ENCODE data around the gene LCN6.
"Not testable (repeated sequence)": the region's sequence is repeated elsewhere in the genome, so short reads cannot be mapped to it uniquely, and the experiment has no call there.

Gene LCN6

DNA sequence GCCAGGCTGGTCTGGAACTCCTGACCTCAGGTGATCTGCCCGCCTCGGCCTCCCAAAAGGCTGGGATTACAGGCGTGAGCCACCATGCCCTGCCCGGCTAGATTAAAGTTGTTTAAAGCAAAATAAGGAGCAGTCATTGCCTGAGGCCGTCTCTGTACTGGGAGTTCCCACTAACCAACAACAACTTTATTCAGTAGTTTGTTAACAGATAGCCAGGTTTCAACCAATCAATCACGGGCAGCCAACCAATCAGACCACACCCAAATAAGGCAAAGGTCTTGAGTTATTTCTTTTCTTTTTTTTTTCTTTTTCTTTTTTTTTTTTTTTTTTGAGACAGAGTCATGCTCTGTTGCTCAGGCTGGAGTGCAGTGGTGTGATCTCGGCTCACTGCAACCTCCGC lies 43.6 kb downstream of the LCN6 start:
- not testable (repeated sequence) for DNase-seq

DNA sequence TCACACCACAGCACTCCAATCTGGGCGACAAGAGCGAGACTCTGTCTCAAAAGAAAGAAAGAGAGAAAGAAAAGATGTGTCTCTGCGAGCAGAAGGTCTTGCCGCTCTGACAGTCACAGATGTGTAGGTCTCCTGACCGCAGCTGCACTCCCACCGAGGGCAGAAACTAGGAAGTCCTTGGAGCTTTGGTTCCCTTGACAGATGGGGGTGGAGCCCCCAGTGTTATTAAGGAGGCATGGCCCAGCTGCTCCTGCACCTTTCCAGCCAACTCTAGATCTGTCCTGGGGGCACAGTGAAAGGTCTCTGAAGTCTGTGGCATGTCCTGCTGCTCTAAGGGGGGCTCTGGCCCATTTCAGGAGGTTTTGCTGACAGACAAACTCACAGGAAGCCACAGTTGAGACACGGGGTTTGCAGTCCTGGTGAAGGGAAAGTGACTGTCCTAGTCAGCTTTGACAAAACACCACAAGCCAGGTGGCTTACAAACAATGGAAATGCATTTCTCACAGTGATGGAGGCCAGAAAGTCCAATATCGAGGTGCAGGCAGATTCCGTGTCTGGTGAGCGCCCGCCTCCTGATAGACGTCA lies 45.0 kb downstream of the LCN6 start:
- no peak for DNase-seq

DNA sequence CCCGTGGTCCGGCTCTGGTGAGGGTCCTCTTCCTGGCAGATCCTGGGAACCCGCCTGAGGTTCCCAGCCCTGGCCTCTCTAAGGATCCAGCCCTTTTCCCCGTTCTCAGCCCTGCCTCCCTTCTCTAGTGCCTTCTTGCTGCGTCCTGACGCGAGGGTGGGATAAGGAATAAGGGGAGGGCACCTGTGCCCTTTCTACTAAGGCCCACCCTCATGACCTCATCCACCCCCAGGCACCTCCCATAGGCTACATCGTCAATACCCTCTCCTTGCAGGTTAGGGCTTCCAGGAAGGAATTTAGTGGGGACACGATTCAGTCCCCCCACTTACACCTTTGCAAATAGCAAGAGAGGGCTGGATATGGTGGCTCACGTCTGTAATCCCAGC lies 46.7 kb downstream of the LCN6 start:
- DNase-seq, result no peak

DNA sequence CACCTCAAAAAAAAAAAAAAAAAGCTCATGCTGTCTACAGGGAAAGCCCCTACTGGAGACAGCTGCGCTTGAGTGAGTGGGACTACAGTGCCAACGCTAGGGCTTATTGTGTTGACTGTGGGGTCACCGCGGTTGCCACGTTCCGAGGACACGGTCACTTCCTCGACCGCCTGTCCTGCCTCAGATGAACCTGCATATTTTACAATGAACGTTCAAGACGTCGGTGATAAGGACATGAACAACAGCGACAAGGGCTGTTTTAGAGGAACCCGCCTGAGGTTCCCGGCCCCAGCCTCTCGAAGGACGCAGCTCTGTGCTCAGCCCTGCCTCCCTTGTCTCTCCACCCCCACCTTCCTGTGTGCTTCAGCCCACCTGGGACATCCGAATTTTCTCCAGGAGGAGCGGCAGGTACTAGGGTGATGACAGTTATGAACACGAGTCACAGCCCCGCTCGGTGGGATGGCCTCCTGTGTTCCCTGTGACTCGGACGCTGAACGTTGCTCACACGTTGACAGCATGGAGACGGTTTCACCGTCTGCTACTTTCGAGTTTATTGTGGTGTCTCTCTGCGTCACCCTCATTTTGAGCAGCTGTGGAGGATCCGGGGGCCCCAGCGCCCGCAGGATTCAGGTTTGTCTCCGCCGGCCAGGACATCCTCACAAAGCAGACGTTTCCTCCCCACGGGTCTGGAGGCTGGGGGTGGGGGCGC lies 47.2 kb downstream of the LCN6 start:
- DNase-seq, result no peak

DNA sequence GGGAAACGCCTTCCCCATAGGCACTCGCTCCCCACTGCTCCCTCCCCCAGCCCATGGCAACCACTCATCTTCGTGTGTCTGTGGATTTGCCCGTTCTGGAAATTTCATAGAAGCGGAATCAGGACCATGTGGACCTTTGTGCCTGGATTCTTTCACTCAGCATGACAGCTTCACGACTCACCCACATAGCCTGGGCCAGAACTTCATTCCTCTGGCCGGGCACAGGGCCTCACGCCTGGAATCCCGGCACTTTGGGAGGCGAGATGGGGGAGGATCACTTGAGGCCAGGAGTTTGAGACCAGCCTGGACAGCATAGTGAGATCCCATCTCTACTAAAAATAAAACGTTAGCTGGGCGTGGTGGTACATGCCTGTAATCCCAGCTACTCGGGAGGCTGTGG lies 48.0 kb downstream of the LCN6 start:
- DNase-seq, result no peak

DNA sequence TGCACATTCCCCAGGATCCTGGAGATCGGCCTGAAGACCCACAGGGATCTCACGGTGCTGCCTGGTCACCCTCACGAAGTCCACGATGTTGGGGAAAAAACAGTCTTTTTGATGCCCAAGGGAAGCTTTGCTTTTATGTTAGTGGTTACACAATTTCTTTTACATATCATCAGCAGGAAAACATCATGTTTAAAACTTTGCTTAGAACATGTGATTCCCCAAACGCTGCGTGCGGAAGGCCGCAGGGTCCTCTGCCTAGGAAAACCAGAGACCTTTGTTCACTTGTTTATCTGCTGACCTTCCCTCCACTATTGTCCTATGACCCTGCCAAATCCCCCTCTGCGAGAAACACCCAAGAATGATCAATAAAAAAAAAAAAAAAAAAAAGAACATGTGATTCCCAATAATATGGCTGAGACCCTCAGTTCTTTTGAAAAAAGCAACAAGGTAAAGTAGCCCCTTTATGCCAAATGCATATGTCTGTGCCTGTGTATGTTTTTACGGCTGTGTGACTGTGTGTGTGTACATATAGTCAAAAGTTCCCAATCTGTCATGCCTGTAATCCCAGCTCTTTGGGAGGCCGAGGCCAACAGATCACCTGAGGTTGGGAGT lies 49.6 kb downstream of the LCN6 start:
- DNase-seq, result no peak

DNA sequence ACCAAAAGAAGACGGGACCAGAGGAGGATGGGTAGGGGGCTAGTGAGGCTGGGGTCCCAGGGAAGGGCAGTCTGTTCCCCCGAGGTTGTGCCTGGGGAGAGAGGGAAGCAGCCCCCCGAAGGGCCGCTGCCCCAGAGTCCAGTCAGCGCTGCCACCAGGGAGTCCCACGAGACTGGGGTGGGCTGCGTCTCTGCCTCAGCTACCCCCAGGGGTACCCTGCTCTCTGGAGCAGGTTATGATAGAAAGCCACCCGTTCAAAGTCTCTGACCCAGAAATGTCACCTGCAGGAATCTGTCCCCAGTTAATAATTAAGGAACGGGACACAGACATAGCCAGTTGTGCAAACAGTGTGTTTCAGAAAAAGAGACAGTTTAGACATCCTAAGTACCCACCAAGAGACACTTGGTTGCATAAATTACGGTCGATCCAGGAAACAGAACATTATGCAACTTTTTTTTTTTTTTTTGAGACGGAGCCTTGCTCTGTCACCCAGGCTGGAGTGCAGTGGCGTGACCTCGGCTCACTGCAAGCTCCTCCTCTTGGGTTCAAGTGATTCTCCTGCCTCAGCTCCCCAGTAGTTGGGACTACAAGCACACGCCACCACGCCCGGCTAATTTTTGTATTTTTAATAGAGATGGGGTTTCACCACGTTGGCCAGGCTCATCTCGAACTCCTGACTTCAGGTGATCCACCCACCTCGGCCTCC lies 50.4 kb downstream of the LCN6 start:
- no peak for DNase-seq

DNA sequence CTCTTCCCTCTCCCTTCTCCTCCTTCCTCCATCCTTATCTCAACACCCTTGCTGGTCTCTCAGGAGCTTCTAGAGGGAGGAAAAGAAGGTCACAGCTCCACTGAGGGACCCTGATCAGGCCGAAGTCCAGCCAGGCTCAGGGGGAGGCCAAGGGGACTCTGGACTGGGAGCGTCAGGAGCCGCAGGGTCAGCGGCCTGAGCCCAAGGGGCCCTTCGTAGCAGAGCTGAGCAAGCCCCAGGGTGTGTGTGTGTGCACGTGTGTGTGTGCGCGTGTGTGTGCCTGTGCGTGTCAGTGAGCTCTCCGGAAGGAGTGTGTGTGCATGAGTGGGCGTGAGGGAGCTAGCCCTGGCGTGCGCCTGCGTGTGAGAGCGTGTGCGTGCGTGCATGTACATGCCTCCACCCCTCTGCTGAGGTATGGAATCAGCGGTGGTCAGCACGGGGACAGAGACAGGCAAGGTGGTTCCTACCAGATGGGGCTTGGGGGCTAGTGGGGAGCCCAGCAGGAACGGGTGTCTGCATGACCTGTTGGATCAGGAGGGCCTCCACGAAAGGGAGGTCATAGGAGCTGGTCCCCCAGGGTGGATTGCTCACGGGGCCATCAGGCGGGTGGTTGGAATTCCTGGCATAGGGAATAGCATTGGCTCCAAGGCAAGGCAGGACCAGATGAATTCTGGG lies 51.0 kb downstream of the LCN6 start:
- no peak for DNase-seq

DNA sequence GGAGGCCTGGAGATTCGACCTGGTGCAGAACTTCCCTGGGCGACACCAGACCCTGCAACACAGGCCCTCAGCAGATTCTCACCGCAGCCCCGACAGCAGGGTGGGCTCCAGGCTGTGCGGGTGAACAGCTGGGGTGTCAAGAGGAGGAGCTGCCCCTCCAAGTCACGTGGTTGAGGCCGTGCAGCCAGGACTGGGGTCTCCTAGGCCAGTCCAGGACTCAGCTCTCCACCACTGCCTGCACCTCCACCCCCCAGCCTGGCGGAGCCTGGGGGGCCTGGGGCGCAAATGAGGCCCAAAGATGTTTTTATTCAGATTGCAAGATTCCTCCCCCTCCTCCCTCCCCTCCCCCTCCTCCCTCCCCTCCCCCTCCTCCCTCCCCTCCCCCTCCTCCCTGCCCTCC lies 51.8 kb downstream of the LCN6 start:
- DNase-seq, result no peak

DNA sequence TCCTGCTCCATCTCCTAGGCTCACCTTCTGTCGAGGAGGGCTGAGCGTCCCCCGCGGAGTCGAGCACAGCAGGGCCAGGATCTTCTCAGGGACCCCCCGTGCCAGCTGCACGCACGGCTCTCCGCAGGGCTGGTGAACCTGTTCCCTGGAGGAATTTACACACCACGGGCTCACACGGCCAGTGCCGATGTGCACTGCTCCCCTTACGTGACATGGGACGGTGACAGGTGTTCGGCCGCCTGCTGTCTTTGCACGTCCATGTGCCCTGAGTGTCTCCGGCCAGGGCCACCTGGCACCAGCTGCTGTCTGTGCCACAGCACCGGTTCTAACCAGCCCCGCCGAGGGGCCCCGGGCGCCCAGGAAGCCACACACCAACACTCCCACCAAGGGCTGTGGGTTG lies 52.4 kb downstream of the LCN6 start:
- no peak for DNase-seq

DNA sequence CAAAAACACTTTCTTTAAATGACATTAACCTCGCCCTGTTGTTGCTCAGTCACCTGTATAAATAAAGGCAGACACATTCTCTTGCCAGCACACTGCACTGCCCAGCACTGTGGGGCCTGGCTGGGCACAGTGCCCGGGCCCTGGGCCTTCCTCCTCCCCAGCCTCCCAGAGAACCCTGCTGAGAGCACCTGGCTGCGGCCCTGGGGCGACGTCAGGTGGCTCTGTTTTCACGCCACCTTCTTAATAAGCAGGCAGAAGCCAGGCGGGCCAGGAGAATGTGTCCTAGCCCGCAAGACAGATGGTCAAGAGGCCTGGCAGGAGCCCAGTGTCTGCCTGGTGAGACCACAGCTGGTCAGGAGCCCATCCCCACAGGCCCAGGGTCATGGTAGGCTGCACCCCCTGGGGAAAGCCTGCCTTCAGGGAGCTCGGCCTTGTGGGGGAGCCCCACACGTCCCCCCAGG lies 52.9 kb downstream of the LCN6 start:
- DNase-seq, result no peak

DNA sequence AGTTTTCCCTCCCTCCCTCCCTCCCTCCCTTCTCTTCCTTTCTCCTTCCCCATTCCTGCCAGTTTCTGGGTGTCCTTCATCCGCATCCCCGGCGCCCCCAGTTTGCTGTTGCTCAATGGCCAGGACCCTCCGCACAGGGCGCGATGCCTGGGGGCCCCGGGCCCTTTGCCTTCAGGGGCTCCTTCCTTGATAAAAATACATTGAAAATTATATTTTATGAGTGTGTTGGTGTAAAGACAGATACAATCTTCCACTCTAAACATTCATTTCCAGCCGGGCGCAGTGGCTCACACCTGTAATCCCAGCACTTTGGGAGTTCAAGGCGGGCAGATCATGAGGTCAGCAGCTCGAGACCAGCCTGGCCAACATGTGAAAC lies 53.5 kb downstream of the LCN6 start:
- no peak for DNase-seq

DNA sequence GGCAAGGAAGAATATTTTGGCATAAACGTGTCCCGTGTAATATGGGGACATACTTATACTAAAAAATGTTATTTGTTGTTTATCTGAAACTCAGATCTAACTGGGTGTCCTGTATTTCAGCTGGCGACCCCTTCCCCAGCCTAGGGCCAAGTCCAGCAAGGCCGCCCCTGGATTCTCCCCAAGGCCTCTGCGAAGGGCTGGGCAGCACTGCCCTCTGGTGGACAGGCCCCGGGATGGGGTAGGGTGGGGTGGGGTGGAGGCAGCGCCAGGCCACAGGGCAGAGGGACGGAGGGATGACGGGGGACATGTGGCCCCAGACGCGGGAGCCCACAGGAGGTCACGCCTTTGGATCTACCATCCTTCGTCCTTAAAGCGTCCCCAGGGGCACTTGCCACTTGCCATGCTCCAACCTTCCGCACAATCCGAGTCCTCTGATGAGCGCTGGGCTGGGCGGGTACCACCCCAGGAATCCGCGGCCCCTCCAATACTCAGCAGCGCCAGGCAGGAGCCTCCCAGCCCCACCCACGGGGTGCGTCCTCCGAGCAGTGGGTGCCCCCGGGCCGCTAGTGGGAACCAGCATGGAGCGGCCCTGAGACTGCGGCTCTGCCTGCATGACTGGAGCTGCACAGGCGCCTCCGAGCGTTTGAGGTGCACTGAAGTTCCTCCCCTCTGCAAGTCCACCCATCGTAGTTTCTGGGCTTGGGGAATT lies 54.0 kb downstream of the LCN6 start:
- no peak for DNase-seq
